Mesothelial cell of epicardium (in vitro differentiated cells): Measurements from ENCODE around the gene KCNMA1. TPM values are rescaled to one million over a fixed set of nuclear protein-coding genes. Genes with fewer than 3 reads are reported as not detected.

Experiments used
- DNase-seq, 2 experiments: peaks; one replicate each; pipeline ENCODE4 v3.0.0; 2021; ENCODE audit warnings: low spot score in 2 of 2; ENCODE audit not compliant: unreplicated experiment in 2 of 2
- H3K27ac Mint-ChIP-seq: 2 replicates; pipeline ENCODE4 v1.8.0; 2021; ENCODE audit warnings: mixed read lengths
- H3K27me3 Mint-ChIP-seq: 2 replicates; pipeline ENCODE4 v1.8.0; 2021; ENCODE audit warnings: low read depth, mixed read lengths
- H3K36me3 Mint-ChIP-seq: 2 replicates; pipeline ENCODE4 v1.8.0; 2021; ENCODE audit warnings: mixed read lengths
- H3K4me1 Mint-ChIP-seq: 2 replicates; pipeline ENCODE4 v1.8.0; 2021; ENCODE audit warnings: mixed read lengths
- H3K4me3 Mint-ChIP-seq: 2 replicates; pipeline ENCODE4 v1.8.0; 2021; ENCODE audit warnings: mild to moderate bottlenecking, moderate library complexity, mixed read lengths
- H3K9me3 Mint-ChIP-seq: 2 replicates; pipeline ENCODE4 v1.8.0; 2021; ENCODE audit warnings: mixed read lengths
- CTCF ChIP-seq: fragments of 200-600 bp; sonication (generic); IDR thresholded peaks from one replicate; pipeline ENCODE4 v1.5.0; 2021; ENCODE audit warnings: antibody characterized with exemption; ENCODE audit not compliant: unreplicated experiment
- total RNA-seq: library from RNA; stranded (reverse); gene quantifications from 3 replicates; pipeline ENCODE4 v1.2.1, GENCODE V29; 2021

The KCNMA1 gene
- total RNA-seq, 1 donor from 2014 or later: 44.0 TPM

GRCh38 chr10:77625379-77625778 is 12.2 kb downstream of the KCNMA1 start:
- Mint-ChIP-seq H3K27me3 (no peaks in the 10 kb centered on the region), H3K27ac (no peak overlapping the region), H3K9me3 (no peaks in the 10 kb centered on the region), H3K36me3 (no peaks in the 10 kb centered on the region), H3K4me3 (no peak overlapping the region), H3K4me1 (peaks cover 25% of the 10 kb centered on the region)
- DNase-seq: no peak
- no peak for TF ChIP-seq CTCF

- Mint-ChIP-seq H3K27me3 (no peaks in the 10 kb centered on the region), H3K36me3 (no peaks in the 10 kb centered on the region), H3K9me3 (no peaks in the 10 kb centered on the region), H3K27ac (peak overlapping the region; percentile 28), H3K4me1 (peaks cover 25% of the 10 kb centered on the region), H3K4me3 (no peak overlapping the region)
- DNase-seq: no peak
- no peak for TF ChIP-seq CTCF
Observed at GRCh38 chr10:77622889-77623291, 14.7 kb downstream of the KCNMA1 start.

- H3K4me3 Mint-ChIP-seq: no peak overlapping the region
- no peak for TF ChIP-seq CTCF
- H3K9me3 Mint-ChIP-seq: no peaks in the 10 kb centered on the region
- no peak overlapping the region for H3K27ac Mint-ChIP-seq
- no peaks in the 10 kb centered on the region for H3K27me3 Mint-ChIP-seq
- H3K36me3 Mint-ChIP-seq: no peaks in the 10 kb centered on the region
- peaks cover 11% of the 10 kb centered on the region for H3K4me1 Mint-ChIP-seq
- no peak for DNase-seq
Observed at GRCh38 chr10:77620731-77621130, 16.9 kb downstream of the KCNMA1 start.

- peaks cover 11% of the 10 kb centered on the region for H3K4me1 Mint-ChIP-seq
- no peaks in the 10 kb centered on the region for H3K36me3 Mint-ChIP-seq
- no peaks in the 10 kb centered on the region for H3K27me3 Mint-ChIP-seq
- no peak for DNase-seq
- no peak overlapping the region for H3K4me3 Mint-ChIP-seq
- no peak overlapping the region for H3K27ac Mint-ChIP-seq
- no peaks in the 10 kb centered on the region for H3K9me3 Mint-ChIP-seq
- TF ChIP-seq CTCF: no peak
Observed at GRCh38 chr10:77619964-77620703, 17.5 kb downstream of the KCNMA1 start.

- H3K27ac Mint-ChIP-seq: no peak overlapping the region
- no peaks in the 10 kb centered on the region for H3K27me3 Mint-ChIP-seq
- TF ChIP-seq CTCF: no peak
- H3K4me3 Mint-ChIP-seq: no peak overlapping the region
- no peak for DNase-seq
- H3K4me1 Mint-ChIP-seq: peaks cover 13% of the 10 kb centered on the region
- H3K36me3 Mint-ChIP-seq: no peaks in the 10 kb centered on the region
- H3K9me3 Mint-ChIP-seq: no peaks in the 10 kb centered on the region
Observed at GRCh38 chr10:77618117-77618516, 19.5 kb downstream of the KCNMA1 start.
